Activated CD8-positive, alpha-beta T cell treated with anti-CD3 and anti-CD28 coated beads for 36 hours (primary cell): ENCODE measurements around the gene MFSD6. TPM values are rescaled to one million over a fixed set of nuclear protein-coding genes. Genes with fewer than 3 reads are reported as not detected.
A peak's percentile ranks its signal among the peaks of the same experiment; 100 is the strongest.
"Not testable (repeated sequence)": the region's sequence is repeated elsewhere in the genome, so short reads cannot be mapped to it uniquely, and the experiment has no call there.

ENCODE experiments used
- ATAC-seq: fragments of 200-7000 bp; cut with Tn5 transposase; one replicate; pipeline ENCODE4 v1.10.0; 2021; ENCODE audit warnings: mild to moderate bottlenecking, moderate library complexity
- CTCF ChIA-PET: fragments of 350-600 bp; sonication (Branson Sonifier 250); formaldehyde crosslinking; loops from one replicate; lab custom pipeline; 2021; ENCODE audit warnings: antibody characterized with exemption; lab: Charles Lee
- POLR2A ChIA-PET: fragments of 350-600 bp; sonication (Branson Sonifier 250); formaldehyde crosslinking; loops from one replicate; lab custom pipeline; 2021; ENCODE audit warnings: antibody characterized with exemption; lab: Charles Lee
- DNase-seq: peaks from one replicate; pipeline ENCODE4 v3.0.0-alpha.2; 2020
- H3K27ac Mint-ChIP-seq: one replicate; pipeline ENCODE4 v1.8.0; 2021; ENCODE audit warnings: mild to moderate bottlenecking, mixed read lengths
- H3K27me3 Mint-ChIP-seq: one replicate; pipeline ENCODE4 v1.8.0; 2021; ENCODE audit warnings: mixed read lengths
- H3K36me3 Mint-ChIP-seq: one replicate; pipeline ENCODE4 v1.8.0; 2021; ENCODE audit warnings: low read depth, mixed read lengths
- H3K4me1 Mint-ChIP-seq: one replicate; pipeline ENCODE4 v1.8.0; 2021; ENCODE audit warnings: low read depth, mixed read lengths
- H3K4me3 Mint-ChIP-seq: one replicate; pipeline ENCODE4 v1.8.0; 2021; ENCODE audit warnings: mild to moderate bottlenecking, moderate library complexity, mixed read lengths
- H3K9me3 Mint-ChIP-seq: one replicate; pipeline ENCODE4 v1.8.0; 2021; ENCODE audit warnings: mixed read lengths
- CTCF ChIP-seq: fragments of 200-600 bp; IDR thresholded peaks from one replicate; pipeline ENCODE4 v1.8.0; 2022; ENCODE audit warnings: antibody characterized with exemption, mild to moderate bottlenecking
- intact Hi-C: fragments of 100-400 bp; cut with micrococcal nuclease; formaldehyde crosslinking; loops from one replicate; pipeline ENCODE4 v1.10.0; 2022
- total RNA-seq, 2 experiments: library from RNA; stranded (reverse); gene quantifications; one replicate each; pipeline ENCODE4 v1.2.3, GENCODE V29; 2021

The MFSD6 gene
- total RNA-seq, 2 experiments from 2014 or later = 31.5 to 32.8 TPM

GRCh38 chr2:190503088-190503487 lies 94.9 kb downstream of the MFSD6 start:
- ATAC-seq = no peak
- TF ChIP-seq CTCF = no peak
- DNase-seq = no peak
- peaks cover 37% of the 10 kb centered on the region for H3K36me3 Mint-ChIP-seq
- CTCF ChIA-PET = interaction anchor here (1.2 to 1.6 kb wide), 2 partner anchors 11 to 120 kb away, joined by 3 to 5 read pairs; no protein-coding TSS in a partner anchor
- H3K9me3 Mint-ChIP-seq = no peaks in the 10 kb centered on the region
- peaks cover 14% of the 10 kb centered on the region for H3K4me1 Mint-ChIP-seq
- POLR2A ChIA-PET = interaction anchor here (1.2 kb wide), 1 partner anchor 22 kb away, joined by 4 read pairs; no protein-coding TSS in a partner anchor
- H3K27ac Mint-ChIP-seq = no peak overlapping the region
- H3K27me3 Mint-ChIP-seq = no peaks in the 10 kb centered on the region
- intact Hi-C loops = no loop called here
- H3K4me3 Mint-ChIP-seq = no peak overlapping the region

- DNase-seq (no peak), ATAC-seq (no peak)
- intact Hi-C loops = no loop called here
- peaks cover 14% of the 10 kb centered on the region for H3K4me1 Mint-ChIP-seq
- TF ChIP-seq CTCF = no peak
- H3K9me3 Mint-ChIP-seq = no peaks in the 10 kb centered on the region
- POLR2A ChIA-PET = interaction anchor here (0.8 kb wide), 1 partner anchor 58 kb away, joined by 3 read pairs; no protein-coding TSS in a partner anchor
- no peak overlapping the region for H3K4me3 Mint-ChIP-seq
- H3K36me3 Mint-ChIP-seq = peaks cover 34% of the 10 kb centered on the region
- CTCF ChIA-PET = no interaction called here
- H3K27ac Mint-ChIP-seq = no peak overlapping the region
- no peaks in the 10 kb centered on the region for H3K27me3 Mint-ChIP-seq
These were observed 96.8 kb downstream of the MFSD6 start for GRCh38 chr2:190504912-190505311.

GRCh38 chr2:190505696-190506095 lies 97.5 kb downstream of the MFSD6 start:
- peaks cover 14% of the 10 kb centered on the region for H3K4me1 Mint-ChIP-seq
- intact Hi-C loops = no loop called here
- no peaks in the 10 kb centered on the region for H3K27me3 Mint-ChIP-seq
- H3K4me3 Mint-ChIP-seq = no peak overlapping the region
- ChIA-PET POLR2A (no interaction called here), CTCF (no interaction called here)
- DNase-seq (no peak), ATAC-seq (no peak)
- peaks cover 34% of the 10 kb centered on the region for H3K36me3 Mint-ChIP-seq
- TF ChIP-seq CTCF = no peak
- no peaks in the 10 kb centered on the region for H3K9me3 Mint-ChIP-seq
- peak overlapping the region; percentile 39 for H3K27ac Mint-ChIP-seq

GRCh38 chr2:190506666-190507065 lies 98.5 kb downstream of the MFSD6 start:
- Mint-ChIP-seq H3K9me3 (no peaks in the 10 kb centered on the region), H3K4me1 (peaks cover 9% of the 10 kb centered on the region), H3K27ac (peak overlapping the region; percentile 59), H3K27me3 (no peaks in the 10 kb centered on the region), H3K4me3 (no peak overlapping the region), H3K36me3 (peaks cover 34% of the 10 kb centered on the region)
- ChIA-PET POLR2A (no interaction called here), CTCF (interaction anchor here (1.0 kb wide), 1 partner anchor 124 kb away, joined by 4 read pairs; no protein-coding TSS in a partner anchor)
- no peak for TF ChIP-seq CTCF
- intact Hi-C loops = no loop called here
- ATAC-seq (no peak), DNase-seq (no peak)

GRCh38 chr2:190507135-190507534 lies 99.0 kb downstream of the MFSD6 start:
- Mint-ChIP-seq H3K4me3 (no peak overlapping the region), H3K4me1 (peaks cover 5% of the 10 kb centered on the region), H3K27me3 (no peaks in the 10 kb centered on the region), H3K9me3 (no peaks in the 10 kb centered on the region), H3K36me3 (peaks cover 34% of the 10 kb centered on the region), H3K27ac (peak overlapping the region; percentile 39)
- intact Hi-C loops = no loop called here
- ChIA-PET CTCF (interaction anchor here (1.0 kb wide), 1 partner anchor 124 kb away, joined by 4 read pairs; no protein-coding TSS in a partner anchor), POLR2A (no interaction called here)
- ATAC-seq = no peak
- TF ChIP-seq CTCF = no peak
- no peak for DNase-seq

GRCh38 chr2:190509895-190510294 lies 101.7 kb downstream of the MFSD6 start:
- ChIA-PET POLR2A (interaction anchor here (1.3 kb wide), 1 partner anchor 42 kb away, joined by 3 read pairs; no protein-coding TSS in a partner anchor), CTCF (interaction anchor here (1.3 kb wide), 1 partner anchor 127 kb away, joined by 6 read pairs; no protein-coding TSS in a partner anchor)
- peaks cover 43% of the 10 kb centered on the region for H3K36me3 Mint-ChIP-seq
- DNase-seq, H3K27me3 Mint-ChIP-seq, H3K9me3 Mint-ChIP-seq, H3K4me1 Mint-ChIP-seq, H3K4me3 Mint-ChIP-seq, ATAC-seq, H3K27ac Mint-ChIP-seq: not testable (repeated sequence)
- intact Hi-C loops = loop anchor here (10.0 kb wide), 1 partner anchor 95 kb away; no protein-coding TSS in a partner anchor
